ENCODE results near the gene RTCB. TPM values are rescaled to one million over a fixed set of nuclear protein-coding genes. Genes with fewer than 3 reads are reported as not detected.
"Not testable (repeated sequence)": the region's sequence is repeated elsewhere in the genome, so short reads cannot be mapped to it uniquely, and the experiment has no call there.

RTCB gene
- total RNA-seq, 2 donors from 2014 or later, result 40.6 to 50.3 TPM

GRCh38 chr22:32396746-32397145 lies 15.3 kb downstream of the RTCB start:
- no peak for DNase-seq
- intact Hi-C loops (cut with DNase I), result no loop called here
- ATAC-seq, result no peak

- DNase-seq (no peak), ATAC-seq (no peak)
- intact Hi-C loops (cut with DNase I), result no loop called here
These were observed 15.8 kb downstream of the RTCB start for GRCh38 chr22:32396255-32396654.

GRCh38 chr22:32395107-32395506 lies 16.9 kb downstream of the RTCB start:
- no peak for ATAC-seq
- no peak for DNase-seq
- intact Hi-C loops (cut with DNase I), result no loop called here

- intact Hi-C loops (cut with DNase I), result no loop called here
- ATAC-seq (peak in 1 of 2 donors; percentile 34), DNase-seq (no peak)
These were observed 22.4 kb downstream of the RTCB start for GRCh38 chr22:32389685-32390084.

- ATAC-seq (no peak), DNase-seq (no peak)
- intact Hi-C loops (cut with DNase I), result no loop called here
These were observed 26.4 kb downstream of the RTCB start for GRCh38 chr22:32385681-32386080.

GRCh38 chr22:32380991-32381390 lies 31.1 kb downstream of the RTCB start:
- intact Hi-C loops (cut with DNase I), result no loop called here
- ATAC-seq (no peak), DNase-seq (no peak)

GRCh38 chr22:32378707-32379272 lies 33.3 kb downstream of the RTCB start:
- DNase-seq (no peak), ATAC-seq (no peak)
- intact Hi-C loops (cut with DNase I), result no loop called here

GRCh38 chr22:32376681-32377080 lies 35.4 kb downstream of the RTCB start:
- intact Hi-C loops (cut with DNase I), result no loop called here
- ATAC-seq, result no peak

GRCh38 chr22:32375678-32376450 lies 36.2 kb downstream of the RTCB start:
- ATAC-seq (no peak), DNase-seq (no peak)
- intact Hi-C loops (cut with DNase I), result no loop called here

More at GRCh38 chr22:32376681-32377080, 35.4 kb downstream of the RTCB start:
- no peak for DNase-seq

GRCh38 chr22:32364210-32364609 lies 47.8 kb downstream of the RTCB start:
- DNase-seq (no peak), ATAC-seq (no peak)
- intact Hi-C loops (cut with DNase I), result no loop called here

GRCh38 chr22:32361257-32361656 lies 50.8 kb downstream of the RTCB start:
- intact Hi-C loops (cut with DNase I), result no loop called here
- ATAC-seq (no peak), DNase-seq (no peak)

GRCh38 chr22:32360096-32360495 lies 52.0 kb downstream of the RTCB start:
- intact Hi-C loops (cut with DNase I); ATAC-seq; DNase-seq: not testable (repeated sequence)

- DNase-seq; intact Hi-C loops (cut with DNase I); ATAC-seq: not testable (repeated sequence)
These were observed 54.5 kb downstream of the RTCB start, which contains the start of gene RFPL3 for GRCh38 chr22:32357567-32357966. TSS of gene RFPL3 (plus strand) at chr22:32357867. CDS start at chr22:32358072, 205 bp downstream.

- intact Hi-C loops (cut with DNase I), result no loop called here
- no peak for ATAC-seq
- DNase-seq, result no peak
These were observed 56.3 kb downstream of the RTCB start for GRCh38 chr22:32355760-32356159.

GRCh38 chr22:32354360-32355351 lies 57.4 kb downstream of the RTCB start:
- DNase-seq, result no peak
- no peak for ATAC-seq
- intact Hi-C loops (cut with DNase I), result no loop called here

- intact Hi-C loops (cut with DNase I), result no loop called here
- ATAC-seq (no peak), DNase-seq (no peak)
These were observed 58.2 kb downstream of the RTCB start for GRCh38 chr22:32353840-32354239.

- no peak for ATAC-seq
- intact Hi-C loops (cut with DNase I), result no loop called here
- DNase-seq, result no peak
These were observed 58.8 kb downstream of the RTCB start for GRCh38 chr22:32353292-32353691.

- ATAC-seq (no peak), DNase-seq (no peak)
- intact Hi-C loops (cut with DNase I), result no loop called here
These were observed 59.4 kb downstream of the RTCB start for GRCh38 chr22:32352681-32353080.

GRCh38 chr22:32351875-32352274 lies 60.2 kb downstream of the RTCB start:
- ATAC-seq; intact Hi-C loops (cut with DNase I); DNase-seq: not testable (repeated sequence)

Measured in left cardiac atrium (tissue), 4 donors.